ENCODE measurements around the gene POP7. TPM values are rescaled to one million over a fixed set of nuclear protein-coding genes. Genes with fewer than 3 reads are reported as not detected.

POP7 gene
- total and polyA plus RNA-seq, 2 of the 4 experiments (the other 2 are of a cell fraction), result 14.9 to 38.0 TPM

DNA sequence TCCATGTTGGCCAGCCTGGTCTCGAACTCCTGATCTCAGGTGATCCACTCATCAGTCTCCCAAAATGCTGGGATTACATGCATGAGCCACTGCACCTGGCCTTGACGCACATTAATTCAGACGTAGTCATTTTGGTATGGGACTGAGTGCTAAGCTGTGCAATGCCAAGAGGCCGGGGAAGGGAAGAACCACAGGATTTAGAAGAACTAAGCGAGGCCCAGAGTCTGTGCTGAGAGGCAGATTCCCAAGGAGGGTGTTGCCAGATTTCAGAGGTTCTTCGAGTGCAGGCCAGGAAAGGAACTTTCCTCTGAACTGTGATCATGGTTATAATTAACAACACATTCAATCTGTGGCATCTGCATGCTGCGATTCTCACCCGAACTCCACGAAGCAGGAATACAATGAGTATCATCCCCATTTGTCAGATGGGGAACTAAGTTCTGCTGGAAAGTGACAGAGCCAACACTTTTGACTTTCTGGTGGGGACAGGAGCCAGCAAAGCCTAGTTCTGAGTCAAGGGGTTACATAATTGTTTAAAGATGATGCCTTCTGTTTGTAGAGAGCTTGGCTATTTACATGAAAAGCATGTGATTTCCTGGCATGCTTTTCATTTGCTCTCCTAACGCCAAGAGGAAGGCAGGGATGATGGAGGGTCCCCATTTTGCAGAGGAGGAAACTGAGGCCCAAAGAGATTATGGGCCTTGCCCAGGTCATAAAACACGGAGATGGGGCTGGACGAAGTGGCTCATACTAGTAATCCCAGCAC, 21.3 kb downstream of the POP7 start:
- Histone ChIP-seq H3K4me3 (ENCODE audit: insufficient read depth, low read depth, low read length) (no peak overlapping the region), H4K91ac (ENCODE audit: insufficient read depth, low read depth, low read length) (no peak overlapping the region), H2AK9ac (replicated peaks; ENCODE audit: low read depth, low read length, poor library complexity) (no peak overlapping the region), H3K4me2 (ENCODE audit: low read depth, low read length) (peak overlapping the region; percentile 21; the same call in 1 of the 2 replicates), H2BK5ac (ENCODE audit: low read depth, low read length, poor library complexity, severe bottlenecking) (no peak overlapping the region), H3K23ac (ENCODE audit: low read depth, low read length) (no peak overlapping the region), H2BK20ac (ENCODE audit: low read depth, low read length) (no peak overlapping the region), H3K27ac (ENCODE audit: insufficient read depth, low read length) (no peak overlapping the region), H2AFZ (replicated peaks; ENCODE audit: low read length, poor library complexity) (no peak overlapping the region), H3K56ac (ENCODE audit: extremely low read depth, insufficient read depth, low read length) (no peak overlapping the region), H3K9me3 (ENCODE audit: control insufficient read depth, insufficient read depth, low read length) (no peaks in the 10 kb centered on the region), H3K36me3 (ENCODE audit: control insufficient read depth, insufficient read depth, low read length) (no peaks in the 10 kb centered on the region), H3K9ac (ENCODE audit: low read depth, low read length) (no peak overlapping the region), H2AK5ac (ENCODE audit: low read depth, low read length) (peak overlapping the region; percentile 6; the same call in 1 of the 2 replicates), H3K18ac (ENCODE audit: low read depth, low read length) (no peak overlapping the region), H4K20me1 (ENCODE audit: insufficient read depth, low read length) (peaks cover 3% of the 10 kb centered on the region; the same call in 1 of the 2 replicates), H3K27me3 (ENCODE audit: control insufficient read depth, insufficient read depth, low read length) (peaks cover 29% of the 10 kb centered on the region), H2BK120ac (ENCODE audit: low read depth, low read length) (no peak overlapping the region), H3K4me1 (ENCODE audit: control insufficient read depth, insufficient read depth, low read length) (peaks cover 9% of the 10 kb centered on the region), H4K5ac (ENCODE audit: low read depth, low read length) (no peak overlapping the region), H4K8ac (ENCODE audit: low read depth in 2 of 2, low read length in 2 of 2) (no peak overlapping the region), H3K4ac (ENCODE audit: low read depth, low read length) (no peak overlapping the region; the same call in 1 of the 2 replicates), H3K14ac (replicated peaks; ENCODE audit: low read depth, low read length) (no peak overlapping the region), H2BK15ac (ENCODE audit: low read depth, low read length) (no peak overlapping the region), H3K79me1 (ENCODE audit: low read depth in 1 of 2, low read length in 2 of 2) (no peaks in the 10 kb centered on the region), H3K9me1 (ENCODE audit: insufficient read depth, low read length) (no peaks in the 10 kb centered on the region)
- TF ChIP-seq CHD1 (IDR thresholded peaks at IDR 0.05; ENCODE audit: low read depth, low read length), result no peak
- no peak for TF ChIP-seq RCOR1 (IDR thresholded peaks at IDR 0.05; ENCODE audit: insufficient replicate concordance, low read length)
- TF ChIP-seq MAZ (IDR thresholded peaks at IDR 0.05; ENCODE audit: borderline replicate concordance, low read depth, low read length), result no peak
- TF ChIP-seq RAD21 (IDR thresholded peaks at IDR 0.05; ENCODE audit: low read length), result no peak
- TF ChIP-seq, protein P1, sequence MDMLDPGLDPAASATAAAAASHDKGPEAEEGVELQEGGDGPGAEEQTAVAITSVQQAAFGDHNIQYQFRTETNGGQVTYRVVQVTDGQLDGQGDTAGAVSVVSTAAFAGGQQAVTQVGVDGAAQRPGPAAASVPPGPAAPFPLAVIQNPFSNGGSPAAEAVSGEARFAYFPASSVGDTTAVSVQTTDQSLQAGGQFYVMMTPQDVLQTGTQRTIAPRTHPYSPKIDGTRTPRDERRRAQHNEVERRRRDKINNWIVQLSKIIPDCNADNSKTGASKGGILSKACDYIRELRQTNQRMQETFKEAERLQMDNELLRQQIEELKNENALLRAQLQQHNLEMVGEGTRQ (IDR thresholded peaks at IDR 0.05; ENCODE audit: low read depth, low read length), result 0 out of 2 replicates have a peak, but pooled peaks have one; percentile 12
- TF ChIP-seq RFX5 (IDR thresholded peaks at IDR 0.05; ENCODE audit: low read depth, low read length), result no peak
- ATAC-seq (ENCODE audit: low read depth), result no peak
- dilution Hi-C loops (cut with HindIII; ENCODE audit: low sequenced_read_pairs, unreplicated experiment), result no loop called here
- no TSS peak for BruUV-seq (replicated peaks)
- intact Hi-C loops (cut with micrococcal nuclease), result loop anchor here (5.0 kb wide), 2 partner anchors 50 to 75 kb away; no protein-coding TSS in a partner anchor
- ChIA-PET CTCF (no interaction called here), POLR2A (ENCODE audit: unreplicated experiment) (no interaction called here)
- 54% methylated on average over 7 of the region's 12 CpGs; no CpG with 5 or more reads in 1 of the 2 experiments for WGBS, 2 experiments (ENCODE audit: extremely low coverage in 2 of 2, insufficient read length in 1 of 2)
- DNase-seq, result peak; percentile 61
- in situ Hi-C loops (cut with MboI; ENCODE audit: low sequenced_read_pairs), result no loop called here

All from IMR-90 (cell line).